H9 (cell line): ENCODE data around the gene CDCA7L. TPM values are rescaled to one million over a fixed set of nuclear protein-coding genes. Genes with fewer than 3 reads are reported as not detected.

Experiments used
- DNase-seq: peaks from one replicate; pipeline ENCODE4 v3.0.0-alpha.2; 2017
- H2AFZ ChIP-seq: one replicate; pipeline ENCODE4 v1.6.1; 2013; ENCODE audit warnings: mild to moderate bottlenecking, low read length, control low read depth, moderate library complexity
- H2AK5ac ChIP-seq: 2 replicates; pipeline ENCODE4 v1.6.1; 2013; ENCODE audit warnings: low read length, control low read depth, mixed read lengths; ENCODE audit not compliant: insufficient read length
- H2BK120ac ChIP-seq: one replicate; pipeline ENCODE4 v1.6.1; 2013; ENCODE audit warnings: low read depth, mild to moderate bottlenecking, low read length, control low read depth, inconsistent platforms; ENCODE audit not compliant: poor library complexity, severe bottlenecking
- H2BK12ac ChIP-seq: 2 replicates; pipeline ENCODE4 v1.6.1; 2013; ENCODE audit warnings: low read length, control low read depth, mixed read lengths, low read depth; ENCODE audit not compliant: insufficient read length
- H2BK15ac ChIP-seq: 2 replicates; pipeline ENCODE4 v1.6.1; 2013; ENCODE audit warnings: low read depth, low read length, control low read depth
- H2BK20ac ChIP-seq: one replicate; pipeline ENCODE4 v1.6.1; 2013; ENCODE audit warnings: low read depth, mild to moderate bottlenecking, low read length, control low read depth, inconsistent platforms; ENCODE audit not compliant: poor library complexity, severe bottlenecking
- H2BK5ac ChIP-seq: 2 replicates; pipeline ENCODE4 v1.6.1; 2013; ENCODE audit warnings: low read length, control low read depth, mixed read lengths; ENCODE audit not compliant: insufficient read length
- H3K14ac ChIP-seq: 2 replicates; pipeline ENCODE4 v1.6.1; 2013; ENCODE audit warnings: low read length, control low read depth; ENCODE audit not compliant: insufficient read depth
- H3K18ac ChIP-seq: 2 replicates; pipeline ENCODE4 v1.6.1; 2013; ENCODE audit warnings: low read depth, mild to moderate bottlenecking, mixed read lengths, low read length, control low read depth; ENCODE audit not compliant: insufficient read length
- H3K23ac ChIP-seq: 2 replicates; pipeline ENCODE4 v1.6.1; 2013; ENCODE audit warnings: low read length, control low read depth, mixed read lengths, low read depth; ENCODE audit not compliant: insufficient read length
- H3K23me2 ChIP-seq: 2 replicates; pipeline ENCODE4 v1.6.1; 2013; ENCODE audit warnings: low read depth, mild to moderate bottlenecking, mixed read lengths, low read length, control low read depth; ENCODE audit not compliant: insufficient read length, poor library complexity, severe bottlenecking
- H3K27ac ChIP-seq: 2 replicates; pipeline ENCODE4 v1.5.1; 2013; ENCODE audit warnings: low read length, control low read depth, mixed read lengths, low read depth; ENCODE audit not compliant: insufficient read length
- H3K27me3 ChIP-seq: 2 replicates; pipeline ENCODE4 v1.6.1; 2013; ENCODE audit warnings: low read length, control low read depth, inconsistent platforms; ENCODE audit not compliant: insufficient read depth
- H3K4ac ChIP-seq: 2 replicates; pipeline ENCODE4 v1.6.1; 2013; ENCODE audit warnings: low read depth, mild to moderate bottlenecking, control low read depth, inconsistent platforms, low read length, moderate library complexity
- H3K4me1 ChIP-seq: 2 replicates; pipeline ENCODE4 v1.6.1; 2013; ENCODE audit warnings: low read length, control low read depth, inconsistent platforms; ENCODE audit not compliant: insufficient read depth
- H3K4me2 ChIP-seq: 2 replicates; pipeline ENCODE4 v1.6.1; 2013; ENCODE audit warnings: low read length, control low read depth, mixed read lengths; ENCODE audit not compliant: insufficient read length, insufficient read depth
- H3K56ac ChIP-seq: 2 replicates; pipeline ENCODE4 v1.6.1; 2013; ENCODE audit warnings: low read depth, mild to moderate bottlenecking, mixed read lengths, low read length, control low read depth; ENCODE audit not compliant: insufficient read length
- H3K79me1 ChIP-seq: 2 replicates; pipeline ENCODE4 v1.6.1; 2013; ENCODE audit warnings: low read depth, mild to moderate bottlenecking, moderate library complexity, low read length, control low read depth, inconsistent platforms; ENCODE audit not compliant: insufficient read depth, poor library complexity, severe bottlenecking
- H3K79me2 ChIP-seq: 2 replicates; pipeline ENCODE4 v1.6.1; 2013; ENCODE audit warnings: low read length, control low read depth, inconsistent platforms; ENCODE audit not compliant: insufficient read depth
- H3K9ac ChIP-seq: 2 replicates; pipeline ENCODE4 v1.6.1; 2013; ENCODE audit warnings: low read length, control low read depth, mixed read lengths; ENCODE audit not compliant: insufficient read length; ENCODE audit errors: extremely low read depth
- H3K9me3 ChIP-seq: one replicate; pipeline ENCODE4 v1.6.1; 2013; ENCODE audit warnings: low read depth, low read length, inconsistent platforms; ENCODE audit not compliant: control insufficient read depth
- H3T11ph ChIP-seq: one replicate; pipeline ENCODE4 v1.6.1; 2013; ENCODE audit warnings: mild to moderate bottlenecking, low read length, control low read depth, inconsistent platforms
- H4K20me1 ChIP-seq: one replicate; pipeline ENCODE4 v1.6.1; 2013; ENCODE audit not compliant: control insufficient read depth, insufficient read length, insufficient read depth
- H4K5ac ChIP-seq: 2 replicates; pipeline ENCODE4 v1.6.1; 2013; ENCODE audit warnings: low read depth, mild to moderate bottlenecking, mixed read lengths, low read length, control low read depth; ENCODE audit not compliant: insufficient read length
- H4K8ac ChIP-seq: replicated peaks from 2 replicates; pipeline ENCODE4 v1.6.1; 2013; ENCODE audit warnings: low read length, control low read depth, mixed read lengths, low read depth; ENCODE audit not compliant: insufficient read length
- H4K91ac ChIP-seq: 2 replicates; pipeline ENCODE4 v1.6.1; 2013; ENCODE audit warnings: low read depth, mild to moderate bottlenecking, moderate library complexity, mixed read lengths, low read length, control low read depth; ENCODE audit not compliant: insufficient read length
- H3K27ac Mint-ChIP-seq, 3 experiments: 2 replicates in 2 of 3; 3 replicates in 1 of 3; pipeline ENCODE4 v1.8.0; 2020 to 2021; ENCODE audit warnings: mixed read lengths in 3 of 3, mild to moderate bottlenecking in 1 of 3, moderate library complexity in 1 of 3
- H3K27me3 Mint-ChIP-seq: 2 replicates; pipeline ENCODE4 v1.8.0; 2021; ENCODE audit warnings: low read depth, mild to moderate bottlenecking, moderate library complexity, mixed read lengths
- H3K36me3 Mint-ChIP-seq, 3 experiments: 2 replicates in 2 of 3; 3 replicates in 1 of 3; pipeline ENCODE4 v1.8.0; 2020 to 2021; ENCODE audit warnings: low read depth in 3 of 3, mixed read lengths in 3 of 3; ENCODE audit not compliant: insufficient read depth in 1 of 3
- H3K4me1 Mint-ChIP-seq, 2 experiments: 2 replicates each; pipeline ENCODE4 v1.8.0; 2020; ENCODE audit warnings: mixed read lengths in 2 of 2
- H3K4me3 Mint-ChIP-seq, 2 experiments: 2 replicates in 1 of 2; 3 replicates in 1 of 2; pipeline ENCODE4 v1.8.0; 2020 to 2021; ENCODE audit warnings: mild to moderate bottlenecking in 2 of 2, mixed read lengths in 2 of 2, moderate library complexity in 1 of 2
- H3K9me3 Mint-ChIP-seq, 2 experiments: 2 replicates in 1 of 2; 3 replicates in 1 of 2; pipeline ENCODE4 v1.8.0; 2020; ENCODE audit warnings: mild to moderate bottlenecking in 2 of 2, mixed read lengths in 2 of 2, moderate library complexity in 1 of 2
- total RNA-seq: library from RNA; stranded (reverse); gene quantifications from 2 replicates; pipeline ENCODE4 v1.2.1, GENCODE V29; 2021
- TF ChIP-seq, protein P1 (sequence below): fragments of 200-600 bp; sonication (generic); conservative IDR thresholded peaks from 3 replicates; pipeline ENCODE4 v1.8.0; 2021; ENCODE audit warnings: antibody characterized with exemption, mild to moderate bottlenecking

Gene CDCA7L
- total RNA-seq, 1 experiment from 2014 or later: 104 TPM

DNA sequence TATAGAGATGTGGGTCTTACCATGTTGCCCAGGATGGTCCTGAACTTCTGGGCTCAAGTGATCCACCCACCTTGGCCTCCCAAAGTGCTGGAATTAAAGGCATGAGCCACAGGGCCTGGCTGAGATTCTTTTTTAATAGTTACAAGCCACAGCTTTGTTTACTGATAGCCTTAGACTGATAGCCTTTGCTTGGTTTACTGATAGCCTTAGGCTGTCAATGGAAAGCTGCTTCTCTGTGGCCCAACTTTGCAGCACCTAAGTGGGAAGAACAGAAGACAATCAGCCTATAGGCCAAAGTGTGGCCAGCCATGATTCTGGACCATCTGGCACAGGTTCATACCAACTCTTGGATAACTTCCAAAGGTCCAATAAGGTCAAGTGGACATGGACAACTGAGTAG, 24.1 kb upstream of the CDCA7L start:
- Histone ChIP-seq H3K9ac (no peak overlapping the region), H3K23ac (no peak overlapping the region), H3K27me3 (no peaks in the 10 kb centered on the region), H2BK20ac (no peak overlapping the region), H2BK15ac (no peak overlapping the region), H3K4ac (no peak overlapping the region), H3K4me2 (no peak overlapping the region), H3K79me2 (no peaks in the 10 kb centered on the region), H3K79me1 (no peaks in the 10 kb centered on the region), H4K91ac (no peak overlapping the region), H3K14ac (no peak overlapping the region), H4K8ac (no peak overlapping the region), H3K18ac (no peak overlapping the region), H4K20me1 (no peaks in the 10 kb centered on the region), H3T11ph (no peak overlapping the region), H2BK120ac (no peak overlapping the region), H3K56ac (no peak overlapping the region), H3K27ac (no peak overlapping the region), H2BK12ac (no peak overlapping the region), H3K23me2 (no peaks in the 10 kb centered on the region), H4K5ac (no peak overlapping the region), H2BK5ac (no peak overlapping the region), H2AFZ (no peak overlapping the region), H2AK5ac (no peak overlapping the region), H3K9me3 (no peaks in the 10 kb centered on the region), H3K4me1 (no peaks in the 10 kb centered on the region)
- no peaks in the 10 kb centered on the region for H3K9me3 Mint-ChIP-seq
- no peak overlapping the region for H3K4me3 Mint-ChIP-seq
- DNase-seq: no peak
- TF ChIP-seq, protein P1, sequence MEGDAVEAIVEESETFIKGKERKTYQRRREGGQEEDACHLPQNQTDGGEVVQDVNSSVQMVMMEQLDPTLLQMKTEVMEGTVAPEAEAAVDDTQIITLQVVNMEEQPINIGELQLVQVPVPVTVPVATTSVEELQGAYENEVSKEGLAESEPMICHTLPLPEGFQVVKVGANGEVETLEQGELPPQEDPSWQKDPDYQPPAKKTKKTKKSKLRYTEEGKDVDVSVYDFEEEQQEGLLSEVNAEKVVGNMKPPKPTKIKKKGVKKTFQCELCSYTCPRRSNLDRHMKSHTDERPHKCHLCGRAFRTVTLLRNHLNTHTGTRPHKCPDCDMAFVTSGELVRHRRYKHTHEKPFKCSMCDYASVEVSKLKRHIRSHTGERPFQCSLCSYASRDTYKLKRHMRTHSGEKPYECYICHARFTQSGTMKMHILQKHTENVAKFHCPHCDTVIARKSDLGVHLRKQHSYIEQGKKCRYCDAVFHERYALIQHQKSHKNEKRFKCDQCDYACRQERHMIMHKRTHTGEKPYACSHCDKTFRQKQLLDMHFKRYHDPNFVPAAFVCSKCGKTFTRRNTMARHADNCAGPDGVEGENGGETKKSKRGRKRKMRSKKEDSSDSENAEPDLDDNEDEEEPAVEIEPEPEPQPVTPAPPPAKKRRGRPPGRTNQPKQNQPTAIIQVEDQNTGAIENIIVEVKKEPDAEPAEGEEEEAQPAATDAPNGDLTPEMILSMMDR: no peak
- H3K36me3 Mint-ChIP-seq: no peaks in the 10 kb centered on the region
- H3K27me3 Mint-ChIP-seq: peaks cover 2% of the 10 kb centered on the region
- no peak overlapping the region for H3K27ac Mint-ChIP-seq
- peaks cover 7 to 11% of the 10 kb centered on the region in 2 experiments for H3K4me1 Mint-ChIP-seq
